DMS 273 (cell line): ENCODE measurements around the gene EHMT1.
"Not testable (repeated sequence)": the region's sequence is repeated elsewhere in the genome, so short reads cannot be mapped to it uniquely, and the experiment has no call there.

Experiments
- DNase-seq: peaks from one replicate; lab custom pipeline; 2025; ENCODE audit not compliant: unreplicated experiment; lab: John Stamatoyannopoulos, UW

The EHMT1 gene

GRCh38 chr9:137757613-137758029, 138.8 kb downstream of the EHMT1 start:
- DNase-seq: no peak

- DNase-seq: no peak
These were observed 139.3 kb downstream of the EHMT1 start for GRCh38 chr9:137758067-137758466.

DNA sequence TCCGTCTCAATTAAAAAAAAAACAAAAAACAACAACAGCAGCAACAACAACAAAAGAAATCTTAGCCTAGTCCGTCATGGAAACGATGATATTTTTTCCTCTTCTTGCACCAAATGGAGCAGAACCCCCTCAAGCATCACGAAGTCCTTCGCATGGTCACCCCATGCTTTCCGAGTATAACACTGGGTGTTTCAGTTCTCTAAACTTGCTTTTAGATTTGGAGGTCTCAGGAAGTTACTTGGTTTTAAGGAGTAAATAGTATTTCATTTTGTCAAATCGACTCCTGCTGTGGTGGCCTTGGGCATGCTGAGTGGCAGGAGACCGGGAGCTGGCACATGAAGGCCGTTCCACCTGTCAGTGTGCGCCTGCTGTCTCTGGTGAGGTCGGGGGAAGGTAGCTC, 140.3 kb downstream of the EHMT1 start:
- no peak for DNase-seq

DNA sequence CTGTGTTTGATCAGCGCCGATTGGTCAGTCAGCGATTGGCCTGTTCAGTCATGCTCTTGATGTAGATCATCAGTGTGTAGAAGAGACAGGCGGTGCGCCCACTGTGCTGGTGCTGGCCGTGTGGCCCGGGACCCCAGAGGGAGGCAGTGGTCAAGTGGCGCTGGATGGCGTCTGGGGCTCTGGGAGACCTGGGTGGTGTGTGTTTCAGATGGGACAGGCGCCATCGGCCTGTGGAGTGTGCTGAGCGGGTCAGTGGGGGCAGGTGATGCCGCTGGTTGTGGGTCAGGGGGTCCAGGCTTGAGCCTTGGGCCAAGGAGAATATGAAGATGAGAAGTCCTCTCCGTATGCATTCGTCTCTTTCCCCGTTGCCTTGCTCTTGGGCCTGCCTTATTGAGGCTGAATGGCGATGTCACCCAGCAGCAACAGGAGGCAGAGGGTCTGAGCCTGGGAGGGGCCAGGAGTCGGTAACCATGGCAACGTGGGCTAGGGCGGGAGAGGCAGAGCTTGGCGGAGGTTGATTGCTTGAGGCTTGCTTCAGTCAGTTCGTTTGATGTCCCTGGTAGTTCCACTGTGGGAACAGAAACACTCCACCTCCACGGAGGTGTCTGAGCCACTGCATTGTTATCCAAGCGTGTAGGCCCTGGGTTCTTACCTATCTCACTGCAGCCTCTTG, 141.0 kb downstream of the EHMT1 start:
- peak; percentile 15 for DNase-seq

GRCh38 chr9:137760426-137760825, 141.6 kb downstream of the EHMT1 start:
- no peak for DNase-seq

GRCh38 chr9:137761032-137761431, 142.2 kb downstream of the EHMT1 start:
- DNase-seq: no peak

DNA sequence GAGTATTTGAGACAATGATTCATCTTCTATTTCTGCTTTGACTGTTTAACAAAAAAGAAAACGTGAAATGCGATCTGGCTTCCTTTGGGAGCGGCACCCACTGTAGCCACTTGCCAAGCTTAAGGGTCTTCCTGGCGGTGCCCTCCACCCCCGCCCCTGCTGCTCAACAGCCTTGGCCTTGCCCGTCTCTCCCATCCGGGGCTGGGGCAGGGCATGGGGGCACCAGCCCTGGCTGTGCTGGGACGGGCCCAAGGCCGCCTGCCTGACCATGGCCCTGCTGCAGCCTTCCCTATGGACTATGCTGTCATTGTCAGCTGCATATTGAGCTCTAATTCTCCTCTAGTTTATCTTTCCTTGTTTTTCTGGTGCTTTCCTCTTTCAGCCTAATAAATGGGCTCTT, 143.0 kb downstream of the EHMT1 start:
- DNase-seq: no peak

DNA sequence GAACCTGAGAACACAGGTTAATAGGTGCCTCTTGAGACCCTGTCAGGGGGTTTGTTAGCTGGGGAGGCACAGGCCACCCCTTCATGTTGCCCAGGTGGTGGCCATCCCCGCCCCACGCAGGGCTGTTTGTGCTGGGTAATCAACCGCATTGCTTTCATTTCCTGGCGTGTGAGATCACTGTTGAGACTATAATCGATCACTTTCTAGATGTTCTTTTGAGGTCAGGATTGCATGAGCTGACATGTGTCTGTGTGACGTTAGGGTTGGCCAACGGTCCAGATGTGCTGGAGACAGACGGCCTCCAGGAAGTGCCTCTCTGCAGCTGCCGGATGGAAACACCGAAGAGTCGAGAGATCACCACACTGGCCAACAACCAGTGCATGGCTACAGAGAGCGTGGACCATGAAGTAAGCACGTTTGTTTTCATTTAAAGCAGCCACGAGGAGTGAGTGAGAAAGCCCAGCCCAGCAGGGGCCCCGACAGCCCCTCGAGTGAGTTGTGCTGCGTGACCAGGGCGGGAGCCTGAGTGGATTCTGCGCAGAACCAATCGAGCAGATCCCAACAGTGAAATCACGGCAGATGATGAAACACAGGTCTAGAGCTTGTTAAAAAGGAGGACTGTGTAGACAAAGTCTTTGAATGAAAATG, 143.7 kb downstream of the EHMT1 start:
- DNase-seq: no peak

- no peak for DNase-seq
These were observed 144.6 kb downstream of the EHMT1 start for GRCh38 chr9:137763271-137763955.

DNA sequence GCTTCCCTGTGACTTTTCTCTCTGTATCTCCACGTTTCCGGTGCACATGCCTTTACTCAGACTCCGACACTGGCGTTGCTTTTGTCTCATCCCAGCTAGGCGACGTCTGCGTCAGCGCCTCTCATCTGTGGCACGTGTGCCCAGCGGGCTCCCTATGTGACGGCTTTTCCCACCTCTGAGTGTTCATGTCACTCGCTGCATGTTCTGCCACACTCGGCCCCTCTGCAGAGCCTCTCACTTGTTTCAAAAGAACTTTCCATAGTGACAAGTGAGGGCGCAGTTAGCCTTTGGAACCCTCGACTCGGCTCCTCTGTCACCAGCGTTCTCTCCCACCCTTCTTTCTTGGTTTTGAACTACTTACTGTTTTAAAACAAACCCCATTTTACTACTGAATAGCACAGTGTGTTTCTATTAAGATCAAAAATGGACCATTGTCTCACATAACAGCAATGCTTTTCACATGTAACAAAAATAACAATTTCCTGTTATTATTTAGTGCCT, 145.4 kb downstream of the EHMT1 start:
- no peak for DNase-seq

- DNase-seq: no peak
These were observed 146.2 kb downstream of the EHMT1 start for GRCh38 chr9:137764981-137765380.

- DNase-seq: no peak
These were observed 146.7 kb downstream of the EHMT1 start for GRCh38 chr9:137765536-137765935.

DNA sequence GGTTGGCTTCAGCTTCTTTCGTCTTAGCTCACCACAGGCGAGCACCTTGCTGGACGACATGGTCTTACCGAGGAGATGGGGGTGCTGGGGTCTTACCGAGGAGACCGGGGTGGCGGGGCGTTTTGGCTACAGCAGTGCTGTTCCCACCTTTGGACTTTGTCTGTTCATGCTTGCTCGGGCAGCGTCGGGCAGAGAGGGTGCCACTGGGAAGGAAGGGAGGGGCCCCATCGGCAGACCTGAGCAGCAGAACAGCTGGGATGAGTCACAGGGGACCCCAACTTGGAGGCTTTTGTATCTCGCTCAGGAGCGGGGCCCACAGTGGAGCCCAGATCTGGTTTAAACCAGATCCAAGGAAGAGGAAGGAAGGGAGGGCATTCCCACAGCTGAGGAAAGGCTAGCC, 152.8 kb downstream of the EHMT1 start:
- no peak for DNase-seq

DNA sequence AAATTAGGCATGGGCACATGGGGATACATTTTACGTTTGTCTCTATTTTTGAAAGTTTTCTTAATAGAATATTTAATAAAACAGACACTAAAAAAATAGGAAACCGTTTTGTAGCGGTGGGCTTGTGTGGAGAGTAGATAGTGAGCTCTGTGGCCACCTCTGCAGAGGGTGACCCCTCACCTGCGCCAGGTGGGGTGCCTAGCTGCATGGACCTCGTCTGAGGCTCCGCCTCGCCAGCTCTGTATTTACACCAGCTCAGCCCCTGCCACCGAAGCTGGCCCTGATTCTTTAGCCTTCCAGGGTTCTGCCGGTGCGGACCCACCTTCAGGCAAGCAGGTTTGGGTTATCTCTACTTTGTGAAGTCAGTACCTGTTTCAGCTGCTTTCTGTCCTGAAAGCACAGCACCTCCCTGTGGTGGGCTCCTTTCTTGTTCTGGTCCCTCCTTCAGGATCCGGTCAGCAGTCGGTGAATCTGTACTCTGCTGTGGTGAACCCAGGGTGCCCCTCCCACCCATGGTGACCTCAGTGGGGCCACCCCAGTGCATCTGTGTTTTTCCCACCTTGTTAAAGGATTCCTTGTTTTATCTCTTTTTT, 153.6 kb downstream of the EHMT1 start:
- peak; percentile 8 for DNase-seq

- DNase-seq: no peak
These were observed 156.1 kb downstream of the EHMT1 start for GRCh38 chr9:137774775-137775386.

- no peak for DNase-seq
These were observed 157.6 kb downstream of the EHMT1 start for GRCh38 chr9:137776306-137776995.

DNA sequence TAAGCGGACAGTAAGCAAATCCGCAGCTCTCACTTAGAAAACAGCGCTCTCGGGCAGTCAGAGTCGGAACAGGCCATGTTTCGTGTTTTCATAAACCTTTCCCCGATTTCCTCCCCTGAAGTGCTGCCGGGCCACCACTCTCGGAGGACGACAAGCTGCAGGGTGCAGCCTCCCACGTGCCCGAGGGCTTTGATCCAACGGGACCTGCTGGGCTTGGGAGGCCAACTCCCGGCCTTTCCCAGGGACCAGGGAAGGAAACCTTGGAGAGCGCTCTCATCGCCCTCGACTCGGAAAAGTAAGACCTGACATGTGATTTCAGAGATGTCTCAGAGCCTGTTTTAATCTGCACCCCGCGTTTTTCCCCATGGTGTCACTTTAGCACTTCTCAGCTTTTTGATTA, 159.0 kb downstream of the EHMT1 start:
- DNase-seq: no peak

DNA sequence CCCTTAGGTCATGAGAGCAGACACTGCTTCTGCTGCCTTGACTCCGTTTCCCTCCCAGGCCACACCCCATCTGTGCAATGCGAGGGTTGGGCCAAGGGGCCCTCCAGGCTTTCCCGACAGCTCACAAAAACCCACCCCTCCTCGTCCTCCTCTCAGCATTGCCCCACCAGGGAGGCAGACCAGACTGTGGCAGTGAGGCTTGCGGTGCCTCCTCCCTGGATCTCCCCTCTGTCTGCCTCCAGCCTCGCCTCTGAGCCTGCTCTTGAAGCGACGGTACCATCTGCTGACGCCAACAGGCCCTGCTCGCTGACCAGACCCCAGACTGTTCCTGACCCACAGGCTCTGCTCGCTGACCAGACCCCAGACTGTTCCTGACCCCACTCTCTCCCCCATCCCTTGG, 159.5 kb downstream of the EHMT1 start:
- no peak for DNase-seq

DNA sequence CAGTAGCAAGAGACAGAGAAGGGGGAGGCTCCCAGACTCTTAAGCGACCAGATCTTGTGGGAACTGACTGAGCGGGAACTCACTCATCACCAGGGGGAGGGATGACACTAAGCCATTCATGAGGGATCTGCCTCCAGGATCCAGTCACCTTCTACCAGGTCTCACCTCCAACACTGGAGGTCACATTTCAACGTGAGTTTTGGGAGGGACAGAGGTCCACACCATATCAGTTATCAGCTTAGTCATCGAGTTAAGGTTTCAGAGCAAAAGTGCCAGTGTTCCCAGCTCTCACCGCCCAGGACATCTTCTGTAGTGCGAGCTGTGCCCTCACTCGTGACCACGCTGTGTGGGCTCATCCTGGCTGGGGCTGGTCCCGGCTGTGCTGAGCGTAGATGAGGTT, 160.1 kb downstream of the EHMT1 start:
- no peak for DNase-seq

DNA sequence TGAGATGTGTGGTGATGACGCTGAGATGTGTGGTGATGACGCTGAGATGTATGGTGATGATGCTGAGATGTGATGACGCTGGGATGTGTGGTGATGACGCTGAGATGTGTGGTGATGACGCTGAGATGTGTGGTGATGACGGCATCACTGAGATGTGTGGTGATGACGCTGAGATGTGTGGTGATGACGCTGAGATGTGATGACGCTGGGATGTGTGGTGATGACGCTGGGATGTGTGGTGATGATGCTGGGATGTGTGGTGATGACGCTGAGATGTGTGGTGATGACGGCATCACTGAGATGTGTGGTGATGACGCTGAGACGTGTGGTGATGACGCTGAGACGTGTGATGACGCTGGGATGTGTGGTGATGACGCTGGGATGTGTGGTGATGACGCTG, 161.2 kb downstream of the EHMT1 start:
- not testable (repeated sequence) for DNase-seq
